Neural cell (in vitro differentiated cells): Measurements from ENCODE around the gene OTOP3. TPM values are rescaled to one million over a fixed set of nuclear protein-coding genes. Genes with fewer than 3 reads are reported as not detected.

Experiments
- H2AFZ ChIP-seq: fragments of 200-600, 300-800 bp; sonication (generic), shearing (Covaris generic); 2 replicates; pipeline ENCODE4 v1.6.0; 2014; ENCODE audit warnings: low read depth, mild to moderate bottlenecking, antibody characterized with exemption, low read length, moderate library complexity
- H3F3A ChIP-seq: fragments of 200-600 bp; shearing (Covaris generic); 2 replicates; pipeline ENCODE4 v1.6.1; 2016; ENCODE audit warnings: mild to moderate bottlenecking, moderate library complexity, mixed read lengths, antibody characterized with exemption, low read length; ENCODE audit not compliant: insufficient read depth, poor library complexity, severe bottlenecking
- H3K27ac ChIP-seq: fragments of 200-600, 300-800 bp; sonication (generic), shearing (Covaris generic); 2 replicates; pipeline ENCODE4 v1.5.1; 2014; ENCODE audit warnings: mild to moderate bottlenecking, low read length, moderate library complexity
- H3K27me3 ChIP-seq: fragments of 300-800, 200-600 bp; sonication (generic), shearing (Covaris generic); 2 replicates; pipeline ENCODE4 v1.6.0; 2014; ENCODE audit warnings: mild to moderate bottlenecking, low read depth, low read length, moderate library complexity; ENCODE audit not compliant: insufficient read depth
- H3K36me3 ChIP-seq: fragments of 300-800, 200-600 bp; sonication (generic), shearing (Covaris generic); 2 replicates; pipeline ENCODE4 v1.5.1; 2014; ENCODE audit warnings: mild to moderate bottlenecking, antibody characterized with exemption, low read length, moderate library complexity; ENCODE audit not compliant: insufficient read depth
- H3K4me2 ChIP-seq: fragments of 300-800, 200-600 bp; sonication (generic), shearing (Covaris generic); 2 replicates; pipeline ENCODE4 v1.6.0; 2014; ENCODE audit warnings: mild to moderate bottlenecking, low read length
- H3K4me3 ChIP-seq: fragments of 300-800, 200-600 bp; sonication (generic), shearing (Covaris generic); 2 replicates; pipeline ENCODE4 v1.5.1; 2014; ENCODE audit warnings: mild to moderate bottlenecking, low read length, moderate library complexity
- H3K79me2 ChIP-seq: fragments of 200-600 bp; shearing (Covaris generic); replicated peaks from 2 replicates; pipeline ENCODE4 v1.6.0; 2014; ENCODE audit warnings: mild to moderate bottlenecking, low read length, moderate library complexity; ENCODE audit not compliant: insufficient read depth
- H3K9ac ChIP-seq: fragments of 300-800, 200-600 bp; sonication (generic), shearing (Covaris generic); 2 replicates; pipeline ENCODE4 v1.6.1; 2016; ENCODE audit warnings: mild to moderate bottlenecking, low read length, mixed read lengths
- H3K9me2 ChIP-seq: fragments of 200-600 bp; shearing (Covaris generic); 2 replicates; pipeline ENCODE4 v1.6.1; 2016; ENCODE audit warnings: mild to moderate bottlenecking, low read length, mixed read lengths; ENCODE audit not compliant: insufficient read depth
- H3K9me3 ChIP-seq: fragments of 200-600, 300-800 bp; sonication (generic), shearing (Covaris generic); 2 replicates; pipeline ENCODE4 v1.6.1; 2016; ENCODE audit warnings: mild to moderate bottlenecking, mixed run types, low read length, moderate library complexity, mixed read lengths
- H4K20me1 ChIP-seq: fragments of 200-600 bp; shearing (Covaris generic); 2 replicates; pipeline ENCODE4 v1.6.1; 2016; ENCODE audit warnings: mild to moderate bottlenecking, mixed run types; ENCODE audit not compliant: insufficient read depth
- CTCF ChIP-seq: fragments of 450-650 bp; IDR thresholded peaks from 2 replicates; pipeline ENCODE4 v1.5.1; 2014; ENCODE audit warnings: antibody characterized with exemption, mild to moderate bottlenecking, moderate library complexity; ENCODE audit not compliant: poor library complexity, severe bottlenecking
- EP300 ChIP-seq: fragments of 450-650 bp; conservative IDR thresholded peaks from 2 replicates; pipeline ENCODE4 v1.6.1; 2014; ENCODE audit warnings: antibody characterized with exemption, mild to moderate bottlenecking, moderate library complexity; ENCODE audit not compliant: poor library complexity, severe bottlenecking
- EZH2 ChIP-seq: fragments of 200-600, 300-800 bp; shearing (Covaris generic), sonication (generic); IDR thresholded peaks from 2 replicates; pipeline ENCODE4 v1.6.1; 2014; ENCODE audit warnings: antibody characterized with exemption, low read length, borderline replicate concordance, mild to moderate bottlenecking; ENCODE audit not compliant: insufficient read depth, poor library complexity, severe bottlenecking
- MXI1 ChIP-seq: fragments of 450-650 bp; conservative IDR thresholded peaks from 2 replicates; pipeline ENCODE4 v1.6.1; 2014; ENCODE audit warnings: antibody characterized with exemption, mild to moderate bottlenecking; ENCODE audit not compliant: poor library complexity, severe bottlenecking
- POLR2AphosphoS5 ChIP-seq: IDR thresholded peaks from 2 replicates; pipeline ENCODE4 v1.6.1; 2012
- RAD21 ChIP-seq: fragments of 450-650 bp; conservative IDR thresholded peaks from 2 replicates; pipeline ENCODE4 v1.6.1; 2014; ENCODE audit warnings: antibody characterized with exemption, mild to moderate bottlenecking, moderate library complexity
- SMC3 ChIP-seq: fragments of 450-650 bp; conservative IDR thresholded peaks from 2 replicates; pipeline ENCODE4 v1.6.1; 2014; ENCODE audit warnings: antibody characterized with exemption, mild to moderate bottlenecking, moderate library complexity; ENCODE audit not compliant: poor library complexity
- TAF1 ChIP-seq: IDR thresholded peaks from 2 replicates; pipeline ENCODE4 v1.6.1; 2012; ENCODE audit warnings: low read depth
- polyA plus RNA-seq: library from polyadenylated mRNA; depleted of rRNA; stranded (reverse); fragments of >200 nt; gene quantifications from 2 replicates; pipeline ENCODE4 v1.2.3, GENCODE V29; 2014
- TF ChIP-seq, protein P1 (sequence below): IDR thresholded peaks from 2 replicates; pipeline ENCODE4 v1.6.1; 2012; ENCODE audit warnings: borderline replicate concordance

The OTOP3 gene
- polyA plus RNA-seq, 1 donor from 2014 or later, result not detected

GRCh38 chr17:74951065-74951464 lies 15.4 kb downstream of the OTOP3 start:
- Histone ChIP-seq H4K20me1 (no peaks in the 10 kb centered on the region), H3K4me2 (no peak overlapping the region), H3K27me3 (no peaks in the 10 kb centered on the region), H3K27ac (no peak overlapping the region), H3K36me3 (no peaks in the 10 kb centered on the region), H3K4me3 (no peak overlapping the region), H3K79me2 (no peaks in the 10 kb centered on the region), H3F3A (no peaks in the 10 kb centered on the region), H3K9me3 (no peaks in the 10 kb centered on the region), H3K9ac (no peak overlapping the region), H3K9me2 (no peaks in the 10 kb centered on the region), H2AFZ (no peak overlapping the region)
- TF ChIP-seq TAF1 (no peak), CTCF (no peak), RAD21 (no peak), EP300 (no peak), EZH2 (no peak), SMC3 (no peak), MXI1 (no peak), POLR2AphosphoS5 (no peak)
- TF ChIP-seq, protein P1, sequence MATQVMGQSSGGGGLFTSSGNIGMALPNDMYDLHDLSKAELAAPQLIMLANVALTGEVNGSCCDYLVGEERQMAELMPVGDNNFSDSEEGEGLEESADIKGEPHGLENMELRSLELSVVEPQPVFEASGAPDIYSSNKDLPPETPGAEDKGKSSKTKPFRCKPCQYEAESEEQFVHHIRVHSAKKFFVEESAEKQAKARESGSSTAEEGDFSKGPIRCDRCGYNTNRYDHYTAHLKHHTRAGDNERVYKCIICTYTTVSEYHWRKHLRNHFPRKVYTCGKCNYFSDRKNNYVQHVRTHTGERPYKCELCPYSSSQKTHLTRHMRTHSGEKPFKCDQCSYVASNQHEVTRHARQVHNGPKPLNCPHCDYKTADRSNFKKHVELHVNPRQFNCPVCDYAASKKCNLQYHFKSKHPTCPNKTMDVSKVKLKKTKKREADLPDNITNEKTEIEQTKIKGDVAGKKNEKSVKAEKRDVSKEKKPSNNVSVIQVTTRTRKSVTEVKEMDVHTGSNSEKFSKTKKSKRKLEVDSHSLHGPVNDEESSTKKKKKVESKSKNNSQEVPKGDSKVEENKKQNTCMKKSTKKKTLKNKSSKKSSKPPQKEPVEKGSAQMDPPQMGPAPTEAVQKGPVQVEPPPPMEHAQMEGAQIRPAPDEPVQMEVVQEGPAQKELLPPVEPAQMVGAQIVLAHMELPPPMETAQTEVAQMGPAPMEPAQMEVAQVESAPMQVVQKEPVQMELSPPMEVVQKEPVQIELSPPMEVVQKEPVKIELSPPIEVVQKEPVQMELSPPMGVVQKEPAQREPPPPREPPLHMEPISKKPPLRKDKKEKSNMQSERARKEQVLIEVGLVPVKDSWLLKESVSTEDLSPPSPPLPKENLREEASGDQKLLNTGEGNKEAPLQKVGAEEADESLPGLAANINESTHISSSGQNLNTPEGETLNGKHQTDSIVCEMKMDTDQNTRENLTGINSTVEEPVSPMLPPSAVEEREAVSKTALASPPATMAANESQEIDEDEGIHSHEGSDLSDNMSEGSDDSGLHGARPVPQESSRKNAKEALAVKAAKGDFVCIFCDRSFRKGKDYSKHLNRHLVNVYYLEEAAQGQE, result no peak

DNA sequence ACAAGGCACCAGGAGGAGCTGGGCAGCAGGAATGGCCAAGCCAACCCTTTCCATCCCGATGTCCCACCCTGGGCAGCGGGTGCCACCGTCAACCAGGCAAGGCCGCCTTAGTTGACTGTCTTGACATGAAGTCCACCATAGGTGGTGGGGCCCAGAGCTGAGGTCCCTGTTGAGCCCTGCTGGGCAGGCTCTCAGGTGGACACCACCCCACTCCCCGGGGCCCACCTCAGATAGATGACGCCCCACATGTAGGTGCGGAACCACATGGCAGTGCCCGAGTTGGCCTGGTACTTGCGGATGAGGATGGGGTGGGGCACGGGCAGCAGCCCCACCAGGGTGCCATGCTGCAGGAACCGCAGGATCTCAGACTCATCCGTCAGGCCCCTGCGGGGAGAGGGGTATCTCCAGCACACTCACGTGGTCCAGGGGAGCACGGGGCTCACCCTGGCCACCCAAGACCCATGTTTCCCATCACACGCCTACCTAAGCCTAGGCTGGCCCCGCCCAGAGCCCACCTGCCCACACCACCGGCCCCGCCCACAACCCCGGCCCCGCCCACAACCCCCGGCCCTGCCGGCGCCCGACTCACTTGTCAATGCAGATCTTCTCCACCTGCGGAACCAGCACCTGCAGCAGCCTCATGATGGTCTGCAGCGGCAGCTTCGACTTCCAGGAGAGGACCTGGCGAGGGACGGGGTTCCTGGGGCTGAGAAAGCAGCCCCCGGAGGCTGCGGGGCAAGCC lies 16.2 kb downstream of the OTOP3 start:
- no peaks in the 10 kb centered on the region for H3F3A ChIP-seq
- H3K4me2 ChIP-seq, result no peak overlapping the region
- H2AFZ ChIP-seq, result no peak overlapping the region
- no peak overlapping the region for H3K27ac ChIP-seq
- no peaks in the 10 kb centered on the region for H3K79me2 ChIP-seq
- no peaks in the 10 kb centered on the region for H4K20me1 ChIP-seq
- H3K9ac ChIP-seq, result no peak overlapping the region
- H3K36me3 ChIP-seq, result no peaks in the 10 kb centered on the region
- no peaks in the 10 kb centered on the region for H3K9me3 ChIP-seq
- no peak overlapping the region for H3K4me3 ChIP-seq
- TF ChIP-seq EP300, result no peak
- TF ChIP-seq RAD21, result no peak
- TF ChIP-seq CTCF, result no peak
- TF ChIP-seq TAF1, result no peak
- no peak for TF ChIP-seq SMC3
- TF ChIP-seq EZH2, result no peak
- TF ChIP-seq POLR2AphosphoS5, result no peak
- TF ChIP-seq MXI1, result no peak
- TF ChIP-seq, protein P1, result no peak
- no peaks in the 10 kb centered on the region for H3K9me2 ChIP-seq
- H3K27me3 ChIP-seq, result no peaks in the 10 kb centered on the region
